PFSK-1 (cell line): Measurements from ENCODE around the gene TAGAP.

ENCODE experiments used
- FOXP2 ChIP-seq: optimal IDR thresholded peaks from 2 replicates; pipeline ENCODE3; 2011; ENCODE audit warnings: borderline replicate concordance, control low read depth, inconsistent platforms; ENCODE audit not compliant: insufficient read depth; ENCODE audit errors: extremely low read length, extremely low read depth
- POLR2AphosphoS5 ChIP-seq: IDR thresholded peaks from 2 replicates; pipeline ENCODE4 v1.6.1; 2012; ENCODE audit warnings: low read depth, mild to moderate bottlenecking, control low read depth, low read length, moderate library complexity
- SIN3A ChIP-seq: IDR thresholded peaks from 2 replicates; pipeline ENCODE4 v1.6.1; 2012; ENCODE audit warnings: mild to moderate bottlenecking, low read length, moderate library complexity, borderline replicate concordance; ENCODE audit not compliant: insufficient read depth
- TAF1 ChIP-seq: IDR thresholded peaks from 2 replicates; pipeline ENCODE4 v1.6.1; 2012; ENCODE audit warnings: low read length, control low read depth, borderline replicate concordance; ENCODE audit not compliant: insufficient read depth
- TF ChIP-seq, protein P1 (sequence below), 2 experiments: IDR thresholded peaks; 2 replicates each; pipeline versions ENCODE4 v1.6.1 to v1.8.0; 2011 to 2012; ENCODE audit warnings: low read depth in 2 of 2, low read length in 2 of 2, control low read depth in 1 of 2, inconsistent platforms in 1 of 2, mild to moderate bottlenecking in 1 of 2, moderate library complexity in 1 of 2; ENCODE audit not compliant: insufficient read depth in 1 of 2

Gene TAGAP

DNA sequence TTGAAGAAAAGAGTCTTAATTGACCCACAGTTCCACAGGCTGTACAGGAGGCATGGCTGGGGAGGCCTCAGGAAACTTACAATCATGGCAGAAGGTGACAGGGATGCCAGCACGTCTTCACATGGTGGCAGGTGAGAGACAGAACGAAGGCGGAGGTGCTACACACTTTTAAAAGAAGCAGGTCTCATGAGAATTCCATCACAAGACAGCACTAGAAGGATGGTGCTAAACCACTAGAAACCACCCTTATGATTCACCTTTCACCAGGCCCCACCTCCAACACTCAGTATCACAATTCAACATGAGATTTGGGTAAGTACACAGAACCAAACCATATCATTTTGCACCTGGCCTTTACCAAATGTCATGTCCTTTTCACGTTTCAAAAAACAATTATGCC lies 20.9 kb downstream of the TAGAP start:
- no peak for TF ChIP-seq FOXP2

DNA sequence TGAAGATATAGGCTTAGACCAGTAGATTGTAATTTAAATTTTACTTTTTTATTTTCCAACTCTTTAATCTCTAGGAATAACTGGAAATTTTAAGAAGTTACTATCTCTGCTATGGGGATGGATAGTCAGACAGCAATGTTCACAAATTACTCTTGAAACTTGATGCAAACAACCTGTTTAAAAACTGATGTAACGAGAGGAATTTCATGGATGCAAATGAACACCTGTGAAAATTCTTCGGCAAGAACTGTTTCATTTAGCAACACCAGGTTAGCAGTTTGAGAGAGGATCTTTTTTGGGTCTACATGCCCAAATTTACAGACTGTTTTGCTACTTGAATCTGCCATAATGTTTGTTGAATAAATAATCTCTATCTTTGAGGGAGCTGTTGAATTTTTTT lies 24.8 kb downstream of the TAGAP start:
- TF ChIP-seq TAF1 (no peak), FOXP2 (no peak), POLR2AphosphoS5 (no peak), SIN3A (no peak)
- TF ChIP-seq, protein P1, sequence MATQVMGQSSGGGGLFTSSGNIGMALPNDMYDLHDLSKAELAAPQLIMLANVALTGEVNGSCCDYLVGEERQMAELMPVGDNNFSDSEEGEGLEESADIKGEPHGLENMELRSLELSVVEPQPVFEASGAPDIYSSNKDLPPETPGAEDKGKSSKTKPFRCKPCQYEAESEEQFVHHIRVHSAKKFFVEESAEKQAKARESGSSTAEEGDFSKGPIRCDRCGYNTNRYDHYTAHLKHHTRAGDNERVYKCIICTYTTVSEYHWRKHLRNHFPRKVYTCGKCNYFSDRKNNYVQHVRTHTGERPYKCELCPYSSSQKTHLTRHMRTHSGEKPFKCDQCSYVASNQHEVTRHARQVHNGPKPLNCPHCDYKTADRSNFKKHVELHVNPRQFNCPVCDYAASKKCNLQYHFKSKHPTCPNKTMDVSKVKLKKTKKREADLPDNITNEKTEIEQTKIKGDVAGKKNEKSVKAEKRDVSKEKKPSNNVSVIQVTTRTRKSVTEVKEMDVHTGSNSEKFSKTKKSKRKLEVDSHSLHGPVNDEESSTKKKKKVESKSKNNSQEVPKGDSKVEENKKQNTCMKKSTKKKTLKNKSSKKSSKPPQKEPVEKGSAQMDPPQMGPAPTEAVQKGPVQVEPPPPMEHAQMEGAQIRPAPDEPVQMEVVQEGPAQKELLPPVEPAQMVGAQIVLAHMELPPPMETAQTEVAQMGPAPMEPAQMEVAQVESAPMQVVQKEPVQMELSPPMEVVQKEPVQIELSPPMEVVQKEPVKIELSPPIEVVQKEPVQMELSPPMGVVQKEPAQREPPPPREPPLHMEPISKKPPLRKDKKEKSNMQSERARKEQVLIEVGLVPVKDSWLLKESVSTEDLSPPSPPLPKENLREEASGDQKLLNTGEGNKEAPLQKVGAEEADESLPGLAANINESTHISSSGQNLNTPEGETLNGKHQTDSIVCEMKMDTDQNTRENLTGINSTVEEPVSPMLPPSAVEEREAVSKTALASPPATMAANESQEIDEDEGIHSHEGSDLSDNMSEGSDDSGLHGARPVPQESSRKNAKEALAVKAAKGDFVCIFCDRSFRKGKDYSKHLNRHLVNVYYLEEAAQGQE (IDR thresholded peaks at IDR 0.05; ENCODE audit: insufficient read depth in 1 of 2, low read depth in 2 of 2, low read length in 2 of 2) = no peak

DNA sequence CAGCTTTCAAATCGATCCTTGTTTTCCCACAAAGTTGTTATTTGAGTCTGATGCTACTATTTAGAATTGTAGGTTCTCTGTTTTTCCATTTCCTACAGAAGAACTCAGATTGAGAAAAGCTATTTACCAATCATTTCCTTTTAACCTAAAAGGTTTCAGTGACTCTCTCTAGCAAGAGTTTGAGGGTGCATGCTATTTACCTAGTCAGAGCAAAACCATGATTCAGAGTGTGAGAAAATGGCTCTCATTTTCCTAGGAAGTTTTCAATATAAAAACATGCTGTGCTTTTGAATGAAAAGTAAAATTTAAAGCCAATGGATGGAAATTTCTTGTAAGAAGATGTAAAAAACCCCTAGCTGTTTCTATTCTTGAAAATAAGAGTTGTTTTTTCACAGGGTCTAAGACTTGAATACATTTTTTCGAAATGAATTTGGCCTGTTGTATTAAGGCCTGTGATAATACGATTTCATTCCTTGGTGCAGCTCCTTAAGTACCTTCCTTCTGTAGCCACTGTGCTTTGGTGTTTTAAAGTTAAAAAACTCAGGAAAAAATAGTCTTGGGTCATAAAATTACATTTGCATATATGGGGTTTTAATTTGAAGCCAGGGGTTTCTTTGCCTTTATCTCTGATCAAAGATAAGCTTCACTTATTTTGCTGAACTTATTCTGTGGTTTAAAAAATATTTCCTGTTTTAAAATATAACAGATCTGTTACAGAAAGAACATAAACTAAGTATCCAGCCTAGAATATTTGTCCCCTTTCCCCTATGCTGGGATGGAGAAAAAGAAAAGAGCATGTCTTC lies 26.8 kb downstream of the TAGAP start:
- TF ChIP-seq TAF1 (no peak), POLR2AphosphoS5 (no peak), FOXP2 (no peak), SIN3A (no peak)
- TF ChIP-seq, protein P1 (IDR thresholded peaks at IDR 0.05; ENCODE audit: insufficient read depth in 1 of 2, low read depth in 2 of 2, low read length in 2 of 2) = no peak

DNA sequence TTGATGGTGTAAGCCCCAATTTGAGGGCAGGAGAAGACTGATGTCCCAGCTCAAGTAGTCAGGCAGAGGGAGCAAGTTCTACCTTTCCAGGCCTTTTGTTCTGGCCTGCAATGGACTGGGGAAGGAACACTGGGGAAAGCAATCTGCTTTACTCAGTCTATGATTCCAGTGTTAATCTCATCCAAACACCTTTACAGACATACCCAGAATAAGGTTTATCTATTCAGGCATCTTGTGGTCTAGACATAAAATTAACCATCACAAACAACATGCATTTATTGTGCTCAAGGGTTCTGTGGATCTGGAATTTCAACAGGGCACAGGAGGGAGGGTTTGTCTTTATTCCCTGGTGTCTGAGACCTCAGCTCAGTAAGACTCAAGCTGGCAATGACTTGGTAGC lies 30.4 kb downstream of the TAGAP start:
- TF ChIP-seq SIN3A (no peak), POLR2AphosphoS5 (no peak)

DNA sequence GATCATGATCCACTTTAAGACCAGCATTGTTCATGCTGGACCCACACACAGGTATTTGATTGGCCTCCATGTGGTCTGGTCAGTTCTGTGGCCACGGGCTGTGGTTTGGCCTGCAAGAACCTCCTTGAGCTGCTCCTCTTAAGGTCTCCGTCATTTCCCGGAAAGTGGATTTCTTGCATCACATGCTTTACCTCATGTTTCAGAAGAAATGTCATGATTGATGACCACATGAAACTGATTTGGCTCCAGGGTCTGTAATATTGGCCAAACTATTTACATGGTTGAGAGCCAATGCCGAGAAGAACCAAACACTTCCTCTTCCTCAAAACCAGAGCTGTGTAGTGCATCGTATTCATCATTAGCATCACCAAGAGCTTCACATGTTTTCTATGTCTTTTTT lies 31.6 kb downstream of the TAGAP start:
- TF ChIP-seq FOXP2 (no peak), POLR2AphosphoS5 (no peak), SIN3A (no peak), TAF1 (no peak)
- TF ChIP-seq, protein P1 (IDR thresholded peaks at IDR 0.05; ENCODE audit: insufficient read depth in 1 of 2, low read depth in 2 of 2, low read length in 2 of 2) = no peak

DNA sequence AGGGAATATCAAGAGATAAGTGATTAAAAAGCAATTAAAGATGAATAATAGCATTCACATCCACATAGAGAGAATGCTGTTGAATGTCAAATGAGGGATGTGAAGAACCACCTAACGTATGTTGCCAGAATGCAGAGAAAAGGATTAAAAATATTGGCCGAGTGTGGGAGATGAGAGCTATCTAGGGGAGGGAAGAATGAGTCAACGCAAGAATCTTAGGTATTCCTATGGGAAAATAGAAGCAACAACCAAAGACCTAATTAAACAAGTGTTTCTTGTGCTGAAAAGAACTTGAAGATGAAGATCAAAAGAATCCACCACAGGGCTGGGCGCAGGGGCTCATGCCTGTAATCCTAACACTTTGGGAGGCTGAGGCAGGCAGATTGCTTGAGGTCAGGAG lies 32.6 kb downstream of the TAGAP start:
- TF ChIP-seq, protein P1 (IDR thresholded peaks at IDR 0.05; ENCODE audit: insufficient read depth in 1 of 2, low read depth in 2 of 2, low read length in 2 of 2) = no peak
- TF ChIP-seq POLR2AphosphoS5 (no peak), SIN3A (no peak), TAF1 (no peak), FOXP2 (no peak)
